Measurements from ENCODE around the gene VDAC2. TPM values are rescaled to one million over a fixed set of nuclear protein-coding genes. Genes with fewer than 3 reads are reported as not detected.
"Not testable (repeated sequence)": the region's sequence is repeated elsewhere in the genome, so short reads cannot be mapped to it uniquely, and the experiment has no call there.

The VDAC2 gene
- total and polyA plus RNA-seq, 7 donors = 314 to 770 (median 432) TPM

- no peak for ATAC-seq
- Histone ChIP-seq H3K36me3 (ENCODE audit: insufficient read depth in 1 of 2, low read depth in 1 of 2) (peaks cover 0 to 33% of the 10 kb centered on the region in 2 donors), H3K27ac (no peak overlapping the region), H3K4me3 (no peak overlapping the region), H3K27me3 (ENCODE audit: insufficient read depth in 3 of 3, low read length in 2 of 3) (no peaks in the 10 kb centered on the region), H3K4me1 (no peaks in the 10 kb centered on the region), H3K9me3 (no peaks in the 10 kb centered on the region)
- no peak for DNase-seq
- whole genome bisulfite sequencing, 3 donors = 91 to 95% (median 94%) methylated on average over 2 of the region's 2 CpGs
- TF ChIP-seq, protein P1, sequence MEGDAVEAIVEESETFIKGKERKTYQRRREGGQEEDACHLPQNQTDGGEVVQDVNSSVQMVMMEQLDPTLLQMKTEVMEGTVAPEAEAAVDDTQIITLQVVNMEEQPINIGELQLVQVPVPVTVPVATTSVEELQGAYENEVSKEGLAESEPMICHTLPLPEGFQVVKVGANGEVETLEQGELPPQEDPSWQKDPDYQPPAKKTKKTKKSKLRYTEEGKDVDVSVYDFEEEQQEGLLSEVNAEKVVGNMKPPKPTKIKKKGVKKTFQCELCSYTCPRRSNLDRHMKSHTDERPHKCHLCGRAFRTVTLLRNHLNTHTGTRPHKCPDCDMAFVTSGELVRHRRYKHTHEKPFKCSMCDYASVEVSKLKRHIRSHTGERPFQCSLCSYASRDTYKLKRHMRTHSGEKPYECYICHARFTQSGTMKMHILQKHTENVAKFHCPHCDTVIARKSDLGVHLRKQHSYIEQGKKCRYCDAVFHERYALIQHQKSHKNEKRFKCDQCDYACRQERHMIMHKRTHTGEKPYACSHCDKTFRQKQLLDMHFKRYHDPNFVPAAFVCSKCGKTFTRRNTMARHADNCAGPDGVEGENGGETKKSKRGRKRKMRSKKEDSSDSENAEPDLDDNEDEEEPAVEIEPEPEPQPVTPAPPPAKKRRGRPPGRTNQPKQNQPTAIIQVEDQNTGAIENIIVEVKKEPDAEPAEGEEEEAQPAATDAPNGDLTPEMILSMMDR (IDR thresholded peaks at IDR 0.05) = no peak
- intact Hi-C loops (cut with DNase I) = no loop called here
Observed at GRCh38 chr10:75180592-75180991, 30.0 kb upstream of the VDAC2 start.

DNA sequence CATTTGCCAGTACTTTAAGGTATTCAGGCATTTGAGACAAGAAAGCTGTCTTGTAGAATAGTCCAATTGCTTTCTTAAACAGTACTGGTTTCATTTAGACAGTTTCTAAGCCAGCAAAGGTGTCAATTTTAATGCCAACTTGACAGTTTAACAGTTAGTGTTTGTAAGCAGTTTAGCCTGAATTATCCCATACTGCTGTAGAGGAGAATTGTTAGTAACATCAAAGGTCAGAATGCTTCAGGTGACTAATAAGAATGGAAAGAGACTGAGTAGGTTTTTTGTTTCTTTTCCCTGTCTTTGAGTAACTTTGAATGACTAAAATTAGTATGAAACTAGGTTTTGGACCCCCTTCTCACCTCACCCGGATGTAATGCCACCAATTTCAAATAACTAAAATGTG lies 29.5 kb upstream of the VDAC2 start:
- intact Hi-C loops (cut with DNase I) = no loop called here
- Histone ChIP-seq H3K27me3 (ENCODE audit: insufficient read depth in 3 of 3, low read length in 2 of 3) (no peaks in the 10 kb centered on the region), H3K4me3 (no peak overlapping the region), H3K36me3 (ENCODE audit: insufficient read depth in 1 of 2, low read depth in 1 of 2) (peaks cover 0 to 29% of the 10 kb centered on the region in 2 donors), H3K9me3 (no peaks in the 10 kb centered on the region), H3K27ac (no peak overlapping the region), H3K4me1 (no peaks in the 10 kb centered on the region)
- DNase-seq = no peak
- ATAC-seq = no peak
- TF ChIP-seq, protein P1 (IDR thresholded peaks at IDR 0.05) = no peak
- 83 to 97% (median 94%) methylated on average over 1 of the region's 1 CpG for WGBS, 3 donors

DNA sequence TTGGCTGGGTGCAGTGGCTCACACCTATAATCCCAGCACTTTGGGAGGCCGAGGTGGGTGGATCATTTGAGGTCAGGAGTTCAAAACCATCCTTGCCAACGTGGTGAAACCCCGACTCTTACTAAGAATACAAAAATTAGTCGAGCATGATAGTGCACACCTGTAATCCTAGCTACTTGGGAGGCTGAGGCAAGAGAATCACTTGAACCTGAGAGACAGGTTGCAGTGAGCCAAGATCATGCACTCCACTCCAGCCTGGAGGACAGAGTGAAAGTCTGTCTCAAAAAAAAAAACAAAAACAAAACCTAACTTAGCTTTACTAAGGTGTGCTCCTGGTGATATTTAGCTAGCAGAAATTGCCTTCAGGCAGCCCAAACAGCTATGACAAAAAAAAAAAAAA lies 24.3 kb upstream of the VDAC2 start:
- H3K27me3 ChIP-seq (ENCODE audit: insufficient read depth in 3 of 3, low read length in 2 of 3) = no peaks in the 10 kb centered on the region
- DNase-seq = no peak
- ATAC-seq = no peak
- H3K36me3 ChIP-seq (ENCODE audit: insufficient read depth in 1 of 2, low read depth in 1 of 2) = peaks cover 0 to 3% of the 10 kb centered on the region in 2 donors
- TF ChIP-seq, protein P1 (IDR thresholded peaks at IDR 0.05) = no peak
- 62 to 80% (median 65%) methylated on average over 4 of the region's 4 CpGs for WGBS, 3 donors
- H3K4me3 ChIP-seq = no peak overlapping the region
- no peaks in the 10 kb centered on the region for H3K9me3 ChIP-seq
- no peaks in the 10 kb centered on the region for H3K4me1 ChIP-seq
- H3K27ac ChIP-seq = peak overlapping the region; percentile 7
- intact Hi-C loops (cut with DNase I) = loop anchor here in 1 of 2 donors (5.0 kb wide), 1 partner anchor 46 kb away; no protein-coding TSS in a partner anchor

- Histone ChIP-seq H3K36me3 (ENCODE audit: insufficient read depth in 1 of 2, low read depth in 1 of 2) (no peaks in the 10 kb centered on the region), H3K4me3 (no peak overlapping the region), H3K4me1 (no peaks in the 10 kb centered on the region), H3K27ac (peak overlapping the region; percentile 39), H3K27me3 (ENCODE audit: insufficient read depth in 3 of 3, low read length in 2 of 3) (no peaks in the 10 kb centered on the region), H3K9me3 (no peaks in the 10 kb centered on the region)
- DNase-seq (peak in 1 of 2 donors; percentile 35), ATAC-seq (peak; percentile 58 to 75 (median 68))
- TF ChIP-seq, protein P1 (IDR thresholded peaks at IDR 0.05) = peak; percentile 71
- intact Hi-C loops (cut with DNase I) = loop anchor here (1.0 to 5.0 kb wide), 2 partner anchors 44 to 46 kb away; no protein-coding TSS in a partner anchor
- WGBS, 3 donors = 88 to 90% (median 89%) methylated on average over 3 of the region's 3 CpGs
Observed at GRCh38 chr10:75187961-75188426, 22.6 kb upstream of the VDAC2 start.

DNA sequence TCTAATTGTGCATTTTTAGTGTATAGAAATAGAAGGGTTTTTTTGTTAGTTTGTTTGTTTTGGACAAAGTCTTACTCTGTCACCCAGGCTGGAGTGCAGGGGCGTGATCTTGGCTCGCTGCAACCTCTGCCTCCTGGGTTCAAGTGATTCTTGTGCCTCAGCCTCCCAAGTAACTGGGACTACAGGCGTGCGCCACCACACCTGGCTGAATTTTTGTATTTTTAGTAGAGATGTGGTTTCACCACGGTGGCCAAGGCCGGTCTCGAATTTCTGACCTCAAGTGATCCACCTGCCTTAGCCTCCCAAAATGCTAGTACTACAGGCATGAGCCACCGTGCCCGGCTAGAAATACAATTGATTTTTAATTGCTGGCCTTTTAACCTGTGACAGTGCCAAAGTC lies 22.1 kb upstream of the VDAC2 start:
- not testable (repeated sequence) for ATAC-seq
- 80 to 91% (median 81%) methylated on average over 9 of the region's 9 CpGs for WGBS, 3 donors

More for the DNA sequence above, 22.1 kb upstream of the VDAC2 start:
- DNase-seq; H3K27me3 ChIP-seq (ENCODE audit: insufficient read depth in 3 of 3, low read length in 2 of 3); H3K4me3 ChIP-seq; H3K36me3 ChIP-seq (ENCODE audit: insufficient read depth in 1 of 2, low read depth in 1 of 2); H3K9me3 ChIP-seq; H3K4me1 ChIP-seq: not testable (repeated sequence)
- intact Hi-C loops (cut with DNase I) = loop anchor here (1.0 to 5.0 kb wide), 2 partner anchors 44 to 46 kb away; no protein-coding TSS in a partner anchor
- peak overlapping the region; percentile 39 for H3K27ac ChIP-seq
